Glutamatergic neuron (in vitro differentiated cells): ENCODE measurements around the gene INTS1. TPM values are rescaled to one million over a fixed set of nuclear protein-coding genes. Genes with fewer than 3 reads are reported as not detected.

Experiments
- DNase-seq: peaks from one replicate; pipeline ENCODE4 v3.0.0; 2022
- H3K27ac Mint-ChIP-seq: one replicate; pipeline ENCODE4 v1.8.0; 2020; ENCODE audit warnings: mild to moderate bottlenecking, mixed read lengths, inconsistent platforms; ENCODE audit not compliant: unreplicated experiment
- H3K27me3 Mint-ChIP-seq: one replicate; pipeline ENCODE4 v1.8.0; 2020; ENCODE audit warnings: mild to moderate bottlenecking, moderate library complexity, mixed read lengths, inconsistent platforms; ENCODE audit not compliant: unreplicated experiment
- H3K36me3 Mint-ChIP-seq: one replicate; pipeline ENCODE4 v1.8.0; 2020; ENCODE audit warnings: mild to moderate bottlenecking, mixed read lengths, inconsistent platforms; ENCODE audit not compliant: unreplicated experiment
- H3K4me1 Mint-ChIP-seq: one replicate; pipeline ENCODE4 v1.8.0; 2020; ENCODE audit warnings: mild to moderate bottlenecking, low read depth, mixed read lengths, inconsistent platforms; ENCODE audit not compliant: unreplicated experiment
- H3K4me3 Mint-ChIP-seq: one replicate; pipeline ENCODE4 v1.8.0; 2020; ENCODE audit warnings: mild to moderate bottlenecking, mixed read lengths, inconsistent platforms; ENCODE audit not compliant: unreplicated experiment
- H3K9me3 Mint-ChIP-seq: one replicate; pipeline ENCODE4 v1.8.0; 2020; ENCODE audit warnings: mild to moderate bottlenecking, moderate library complexity, mixed read lengths, inconsistent platforms; ENCODE audit not compliant: unreplicated experiment
- total RNA-seq: library from RNA; stranded (reverse); fragmentation: NEBNext Ultra II Directional; extraction: Animal tissue kit (Norgen Biotek cat#: 25700); gene quantifications from one replicate; pipeline ENCODE4 v1.2.1, GENCODE V29; 2021; ENCODE audit not compliant: unreplicated experiment
- TF ChIP-seq, protein P1 (sequence below): fragments of 200-600 bp; sonication (generic); IDR thresholded peaks from one replicate; pipeline ENCODE4 v1.5.0; 2021; ENCODE audit not compliant: partially characterized antibody, unreplicated experiment

INTS1 gene
- total RNA-seq, 1 donor from 2014 or later, result 108 TPM

DNA sequence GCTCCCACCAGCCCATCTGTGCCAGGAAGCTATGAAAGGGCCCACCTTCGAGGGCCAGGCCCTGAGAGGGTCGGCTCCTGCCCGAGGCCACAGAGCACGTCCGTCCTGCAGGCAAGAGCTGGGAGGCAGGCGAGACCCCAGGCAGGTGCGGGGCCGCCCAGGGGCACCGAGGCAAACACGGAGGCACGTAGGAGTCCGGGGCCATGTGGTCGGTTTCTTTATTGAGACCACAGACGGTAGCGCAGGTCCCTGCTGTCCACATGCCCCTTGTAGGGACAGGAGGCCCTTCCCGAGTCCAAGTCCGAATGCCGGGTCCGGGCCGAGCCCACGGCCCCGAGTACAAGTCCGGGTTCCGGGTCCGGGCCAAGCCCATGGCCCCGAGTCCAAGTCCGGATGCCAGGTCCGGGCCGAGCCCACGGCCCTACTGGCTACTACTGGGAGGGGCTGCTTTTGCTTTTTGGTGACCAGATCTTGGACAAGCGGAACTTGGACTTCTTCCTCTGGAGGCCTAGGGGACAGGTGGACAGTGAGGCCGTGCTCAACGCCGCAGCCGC is 69.9 kb downstream of the INTS1 start:
- Mint-ChIP-seq H3K4me3 (no peak overlapping the region), H3K27ac (no peak overlapping the region), H3K27me3 (peaks cover 2% of the 10 kb centered on the region), H3K4me1 (peaks cover 1% of the 10 kb centered on the region), H3K9me3 (peaks cover 2% of the 10 kb centered on the region), H3K36me3 (no peaks in the 10 kb centered on the region)
- TF ChIP-seq, protein P1, sequence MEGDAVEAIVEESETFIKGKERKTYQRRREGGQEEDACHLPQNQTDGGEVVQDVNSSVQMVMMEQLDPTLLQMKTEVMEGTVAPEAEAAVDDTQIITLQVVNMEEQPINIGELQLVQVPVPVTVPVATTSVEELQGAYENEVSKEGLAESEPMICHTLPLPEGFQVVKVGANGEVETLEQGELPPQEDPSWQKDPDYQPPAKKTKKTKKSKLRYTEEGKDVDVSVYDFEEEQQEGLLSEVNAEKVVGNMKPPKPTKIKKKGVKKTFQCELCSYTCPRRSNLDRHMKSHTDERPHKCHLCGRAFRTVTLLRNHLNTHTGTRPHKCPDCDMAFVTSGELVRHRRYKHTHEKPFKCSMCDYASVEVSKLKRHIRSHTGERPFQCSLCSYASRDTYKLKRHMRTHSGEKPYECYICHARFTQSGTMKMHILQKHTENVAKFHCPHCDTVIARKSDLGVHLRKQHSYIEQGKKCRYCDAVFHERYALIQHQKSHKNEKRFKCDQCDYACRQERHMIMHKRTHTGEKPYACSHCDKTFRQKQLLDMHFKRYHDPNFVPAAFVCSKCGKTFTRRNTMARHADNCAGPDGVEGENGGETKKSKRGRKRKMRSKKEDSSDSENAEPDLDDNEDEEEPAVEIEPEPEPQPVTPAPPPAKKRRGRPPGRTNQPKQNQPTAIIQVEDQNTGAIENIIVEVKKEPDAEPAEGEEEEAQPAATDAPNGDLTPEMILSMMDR, result no peak
- DNase-seq, result no peak

GRCh38 chr7:1433128-1433920 is 70.9 kb downstream of the INTS1 start:
- no peak overlapping the region for H3K27ac Mint-ChIP-seq
- H3K9me3 Mint-ChIP-seq, result peaks cover 2% of the 10 kb centered on the region
- no peaks in the 10 kb centered on the region for H3K36me3 Mint-ChIP-seq
- no peaks in the 10 kb centered on the region for H3K27me3 Mint-ChIP-seq
- peaks cover 4% of the 10 kb centered on the region for H3K4me1 Mint-ChIP-seq
- no peak overlapping the region for H3K4me3 Mint-ChIP-seq
- DNase-seq, result no peak
- TF ChIP-seq, protein P1, result no peak

- TF ChIP-seq, protein P1, result peak; percentile 99
- Mint-ChIP-seq H3K4me3 (no peak overlapping the region), H3K27ac (no peak overlapping the region), H3K27me3 (no peaks in the 10 kb centered on the region), H3K4me1 (peaks cover 6% of the 10 kb centered on the region), H3K9me3 (peaks cover 5% of the 10 kb centered on the region), H3K36me3 (no peaks in the 10 kb centered on the region)
- DNase-seq, result peak; percentile 89
Observed at GRCh38 chr7:1432411-1433082, 71.6 kb downstream of the INTS1 start.

DNA sequence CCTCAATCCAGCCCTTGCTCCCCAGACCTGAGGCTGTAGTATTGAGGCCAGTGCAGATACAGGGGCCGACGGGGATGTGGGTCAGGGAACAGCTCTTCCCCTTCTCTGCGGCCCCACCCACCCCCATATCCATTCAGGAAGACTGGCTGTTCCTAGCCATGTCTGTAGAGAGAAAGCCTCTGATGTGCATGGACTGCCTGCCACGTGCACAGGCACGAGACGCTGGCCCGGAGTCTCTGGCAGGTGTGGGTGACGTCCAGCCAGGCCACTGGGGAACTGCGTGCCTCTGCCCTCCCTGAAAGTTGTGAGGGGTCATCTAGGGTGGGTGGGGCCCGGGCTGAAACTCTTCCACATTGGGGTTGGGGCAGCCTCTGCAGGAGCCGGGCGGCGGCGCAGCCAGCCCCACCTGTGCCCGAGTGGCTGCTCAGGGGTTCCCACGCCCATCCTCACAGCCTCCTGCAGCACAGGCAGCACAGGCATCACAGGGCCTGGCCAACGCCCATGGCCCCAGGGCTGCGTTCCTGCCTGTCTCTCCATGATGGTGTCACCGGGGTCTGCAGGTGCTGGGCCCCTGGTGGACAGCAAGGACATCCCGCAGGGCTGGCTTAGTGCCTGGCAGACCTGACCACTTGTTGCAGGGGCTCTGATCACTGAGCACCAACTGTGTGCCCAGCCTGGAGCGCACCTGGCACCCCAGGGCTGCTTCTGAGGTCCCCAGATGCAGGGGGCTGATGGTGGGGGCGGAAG is 72.4 kb downstream of the INTS1 start:
- no peak overlapping the region for H3K4me3 Mint-ChIP-seq
- DNase-seq, result no peak
- no peak overlapping the region for H3K27ac Mint-ChIP-seq
- TF ChIP-seq, protein P1, result no peak
- H3K36me3 Mint-ChIP-seq, result no peaks in the 10 kb centered on the region
- H3K4me1 Mint-ChIP-seq, result peaks cover 6% of the 10 kb centered on the region
- H3K9me3 Mint-ChIP-seq, result peaks cover 5% of the 10 kb centered on the region
- H3K27me3 Mint-ChIP-seq, result no peaks in the 10 kb centered on the region
